Immature natural killer cell (primary cell): Measurements from ENCODE around the gene PITPNC1. TPM values are rescaled to one million over a fixed set of nuclear protein-coding genes. Genes with fewer than 3 reads are reported as not detected.
A peak's percentile ranks its signal among the peaks of the same experiment; 100 is the strongest.
"Not testable (repeated sequence)": the region's sequence is repeated elsewhere in the genome, so short reads cannot be mapped to it uniquely, and the experiment has no call there.

ENCODE experiments used
- DNase-seq, 3 donors: peaks; one replicate each; pipeline ENCODE4 v3.0.0; 2022; ENCODE audit warnings: mixed read lengths in 1 of 3
- H3K27ac Mint-ChIP-seq, 6 donors: one replicate each; pipeline ENCODE4 v1.8.0; 2020; ENCODE audit warnings: mixed read lengths in 6 of 6, mild to moderate bottlenecking in 5 of 6, inconsistent platforms in 4 of 6, moderate library complexity in 3 of 6
- H3K27me3 Mint-ChIP-seq, 3 donors: one replicate each; pipeline ENCODE4 v1.8.0; 2020 to 2021; ENCODE audit warnings: low read depth in 3 of 3, mild to moderate bottlenecking in 3 of 3, mixed read lengths in 3 of 3, moderate library complexity in 3 of 3, inconsistent platforms in 1 of 3
- H3K36me3 Mint-ChIP-seq, 3 donors: one replicate each; pipeline ENCODE4 v1.8.0; 2020; ENCODE audit warnings: mixed read lengths in 3 of 3, inconsistent platforms in 2 of 3, mild to moderate bottlenecking in 2 of 3
- H3K4me1 Mint-ChIP-seq, 2 donors: one replicate each; pipeline ENCODE4 v1.8.0; 2020; ENCODE audit warnings: inconsistent platforms in 2 of 2, mild to moderate bottlenecking in 2 of 2, mixed read lengths in 2 of 2, moderate library complexity in 1 of 2
- H3K4me3 Mint-ChIP-seq, 5 donors: one replicate each; pipeline ENCODE4 v1.8.0; 2020; ENCODE audit warnings: mild to moderate bottlenecking in 5 of 5, mixed read lengths in 5 of 5, inconsistent platforms in 3 of 5, moderate library complexity in 3 of 5
- H3K9me3 Mint-ChIP-seq, 6 donors: one replicate each; pipeline ENCODE4 v1.8.0; 2020; ENCODE audit warnings: mild to moderate bottlenecking in 6 of 6, mixed read lengths in 6 of 6, inconsistent platforms in 4 of 6, moderate library complexity in 3 of 6
- polyA plus RNA-seq, 3 donors: library from polyadenylated mRNA; unstranded; fragments of 300-500 nt; fragmentation: Illumina TruSeq; gene quantifications; one replicate each; pipeline ENCODE4 v1.2.3, GENCODE V29; 2021

Gene PITPNC1
- polyA plus RNA-seq, 3 donors from 2014 or later = 119 to 155 (median 150) TPM

GRCh38 chr17:67642488-67642887 lies 265.4 kb downstream of the PITPNC1 start:
- Mint-ChIP-seq H3K4me3 (no peak overlapping the region), H3K27ac (peak overlapping the region in 2 of 6 donors; percentile 6 to 51), H3K27me3 (peaks cover 0 to 7% (median 2%) of the 10 kb centered on the region in 3 donors), H3K36me3 (peaks cover 0 to 3% (median 0%) of the 10 kb centered on the region in 3 donors), H3K4me1 (peaks cover 17 to 18% of the 10 kb centered on the region in 2 donors), H3K9me3 (no peaks in the 10 kb centered on the region)
- DNase-seq = no peak

- no peak for DNase-seq
- peaks cover 0 to 3% (median 0%) of the 10 kb centered on the region in 3 donors for H3K36me3 Mint-ChIP-seq
- H3K4me3 Mint-ChIP-seq = no peak overlapping the region
- peak overlapping the region in 3 of 6 donors; percentile 23 to 57 (median 55) for H3K27ac Mint-ChIP-seq
- no peaks in the 10 kb centered on the region for H3K9me3 Mint-ChIP-seq
- peaks cover 0 to 4% (median 2%) of the 10 kb centered on the region in 3 donors for H3K27me3 Mint-ChIP-seq
- H3K4me1 Mint-ChIP-seq = peaks cover 31 to 34% of the 10 kb centered on the region in 2 donors
These were observed 267.0 kb downstream of the PITPNC1 start for GRCh38 chr17:67644061-67644460.

GRCh38 chr17:67645195-67645594 lies 268.1 kb downstream of the PITPNC1 start:
- H3K27ac Mint-ChIP-seq, DNase-seq, H3K36me3 Mint-ChIP-seq, H3K27me3 Mint-ChIP-seq, H3K4me3 Mint-ChIP-seq, H3K9me3 Mint-ChIP-seq: not testable (repeated sequence)
- peaks cover 34 to 44% of the 10 kb centered on the region in 2 donors for H3K4me1 Mint-ChIP-seq

- H3K9me3 Mint-ChIP-seq = no peaks in the 10 kb centered on the region
- H3K27me3 Mint-ChIP-seq = peaks cover 0 to 4% (median 2%) of the 10 kb centered on the region in 3 donors
- no peak overlapping the region for H3K4me3 Mint-ChIP-seq
- H3K4me1 Mint-ChIP-seq = peaks cover 38 to 46% of the 10 kb centered on the region in 2 donors
- DNase-seq = no peak
- peak overlapping the region in 1 of 6 donors; percentile 34 for H3K27ac Mint-ChIP-seq
- H3K36me3 Mint-ChIP-seq = peaks cover 0 to 5% (median 0%) of the 10 kb centered on the region in 3 donors
These were observed 269.4 kb downstream of the PITPNC1 start for GRCh38 chr17:67646472-67646871.

GRCh38 chr17:67647482-67647881 lies 270.4 kb downstream of the PITPNC1 start:
- Mint-ChIP-seq H3K27ac (peak overlapping the region; percentile 45 to 73 (median 70)), H3K4me1 (peaks cover 40 to 56% of the 10 kb centered on the region in 2 donors), H3K9me3 (no peaks in the 10 kb centered on the region), H3K36me3 (peaks cover 0 to 8% (median 3%) of the 10 kb centered on the region in 3 donors), H3K4me3 (peak overlapping the region in 3 of 5 donors; percentile 33 to 38 (median 36)), H3K27me3 (peaks cover 2 to 5% (median 2%) of the 10 kb centered on the region in 3 donors)
- DNase-seq = no peak

GRCh38 chr17:67648032-67648905 lies 271.2 kb downstream of the PITPNC1 start:
- no peaks in the 10 kb centered on the region for H3K9me3 Mint-ChIP-seq
- peaks cover 0 to 5% (median 2%) of the 10 kb centered on the region in 3 donors for H3K27me3 Mint-ChIP-seq
- no peak for DNase-seq
- H3K36me3 Mint-ChIP-seq = peaks cover 3 to 11% (median 4%) of the 10 kb centered on the region in 3 donors
- H3K4me1 Mint-ChIP-seq = peaks cover 43 to 64% of the 10 kb centered on the region in 2 donors
- peak overlapping the region in 2 of 5 donors; percentile 29 to 36 for H3K4me3 Mint-ChIP-seq
- peak overlapping the region; percentile 45 to 73 (median 68) for H3K27ac Mint-ChIP-seq

- Mint-ChIP-seq H3K4me3 (peak overlapping the region in 1 of 5 donors; percentile 29), H3K27ac (peak overlapping the region in 4 of 6 donors; percentile 28 to 70 (median 40)), H3K36me3 (peaks cover 4 to 11% (median 7%) of the 10 kb centered on the region in 3 donors), H3K4me1 (peaks cover 47 to 68% of the 10 kb centered on the region in 2 donors)
- not testable (repeated sequence) for H3K9me3 Mint-ChIP-seq, DNase-seq, H3K27me3 Mint-ChIP-seq
These were observed 271.8 kb downstream of the PITPNC1 start for GRCh38 chr17:67648906-67649295.

- Mint-ChIP-seq H3K9me3 (no peaks in the 10 kb centered on the region), H3K36me3 (peaks cover 4 to 15% (median 7%) of the 10 kb centered on the region in 3 donors), H3K4me3 (peak overlapping the region in 1 of 5 donors; percentile 82), H3K27me3 (peaks cover 0 to 5% (median 2%) of the 10 kb centered on the region in 3 donors), H3K27ac (no peak overlapping the region), H3K4me1 (peaks cover 56 to 77% of the 10 kb centered on the region in 2 donors)
- no peak for DNase-seq
These were observed 272.8 kb downstream of the PITPNC1 start for GRCh38 chr17:67649891-67650290.

- peaks cover 4 to 15% (median 7%) of the 10 kb centered on the region in 3 donors for H3K36me3 Mint-ChIP-seq
- not testable (repeated sequence) for DNase-seq, H3K27me3 Mint-ChIP-seq, H3K9me3 Mint-ChIP-seq
- H3K4me1 Mint-ChIP-seq = peaks cover 69 to 83% of the 10 kb centered on the region in 2 donors
- H3K4me3 Mint-ChIP-seq = peak overlapping the region in 1 of 5 donors; percentile 82
- H3K27ac Mint-ChIP-seq = peak overlapping the region in 3 of 6 donors; percentile 9 to 79 (median 77)
These were observed 274.1 kb downstream of the PITPNC1 start for GRCh38 chr17:67651218-67651579.

- peaks cover 4 to 15% (median 7%) of the 10 kb centered on the region in 3 donors for H3K36me3 Mint-ChIP-seq
- peak overlapping the region in 1 of 6 donors; percentile 5 for H3K27ac Mint-ChIP-seq
- peaks cover 70 to 84% of the 10 kb centered on the region in 2 donors for H3K4me1 Mint-ChIP-seq
- H3K9me3 Mint-ChIP-seq = no peaks in the 10 kb centered on the region
- no peak for DNase-seq
- peaks cover 2 to 8% (median 2%) of the 10 kb centered on the region in 3 donors for H3K27me3 Mint-ChIP-seq
- no peak overlapping the region for H3K4me3 Mint-ChIP-seq
These were observed 275.4 kb downstream of the PITPNC1 start for GRCh38 chr17:67652433-67652832.

GRCh38 chr17:67655478-67656148 lies 278.5 kb downstream of the PITPNC1 start:
- Mint-ChIP-seq H3K9me3 (no peaks in the 10 kb centered on the region), H3K27ac (peak overlapping the region; percentile 83 to 92 (median 88)), H3K27me3 (peaks cover 2 to 11% (median 2%) of the 10 kb centered on the region in 3 donors), H3K36me3 (peaks cover 9 to 18% (median 16%) of the 10 kb centered on the region in 3 donors), H3K4me3 (peak overlapping the region; percentile 38 to 78 (median 52)), H3K4me1 (peaks cover 71 to 84% of the 10 kb centered on the region in 2 donors)
- DNase-seq = peak in 2 of 3 donors; percentile 27 to 36

- Mint-ChIP-seq H3K27me3 (peaks cover 0 to 14% (median 7%) of the 10 kb centered on the region in 3 donors), H3K4me3 (peak overlapping the region; percentile 34 to 78 (median 64)), H3K36me3 (peaks cover 9 to 21% (median 19%) of the 10 kb centered on the region in 3 donors), H3K9me3 (no peaks in the 10 kb centered on the region), H3K4me1 (peaks cover 70 to 85% of the 10 kb centered on the region in 2 donors), H3K27ac (peak overlapping the region; percentile 84 to 92 (median 89))
- no peak for DNase-seq
These were observed 279.6 kb downstream of the PITPNC1 start for GRCh38 chr17:67656494-67657203.

GRCh38 chr17:67657596-67657995 lies 280.5 kb downstream of the PITPNC1 start:
- peaks cover 0 to 9% (median 7%) of the 10 kb centered on the region in 3 donors for H3K27me3 Mint-ChIP-seq
- peak overlapping the region in 1 of 5 donors; percentile 1 for H3K4me3 Mint-ChIP-seq
- peaks cover 5 to 24% (median 15%) of the 10 kb centered on the region in 3 donors for H3K36me3 Mint-ChIP-seq
- peaks cover 67 to 76% of the 10 kb centered on the region in 2 donors for H3K4me1 Mint-ChIP-seq
- no peaks in the 10 kb centered on the region for H3K9me3 Mint-ChIP-seq
- H3K27ac Mint-ChIP-seq = peak overlapping the region in 5 of 6 donors; percentile 42 to 92 (median 69)
- no peak for DNase-seq
